ENCODE results near the gene PUS7L.

DNA sequence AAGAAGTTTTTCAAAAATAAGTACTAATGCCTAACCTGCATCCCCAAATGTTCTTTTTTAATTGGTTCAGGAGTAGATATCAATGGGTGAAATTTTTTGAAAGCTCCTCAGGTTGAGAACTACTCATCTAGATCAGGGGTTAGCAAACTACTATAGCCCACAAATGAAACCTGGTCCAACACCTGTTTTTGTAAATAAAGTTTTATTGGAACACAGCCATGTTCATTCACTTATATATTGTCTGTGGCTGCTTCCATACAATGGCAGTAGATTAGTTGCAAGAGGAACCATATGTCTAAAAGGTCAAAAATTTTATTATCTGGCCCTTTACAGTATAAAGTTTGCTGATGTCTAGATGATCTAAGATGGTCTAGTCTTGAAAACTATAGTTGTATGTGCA is 13.8 kb downstream of the PUS7L start:
- no peak for TF ChIP-seq CTCF (IDR thresholded peaks at IDR 0.05)
- TF ChIP-seq SIN3A (IDR thresholded peaks at IDR 0.05; ENCODE audit: borderline replicate concordance, insufficient read depth, low read depth, low read length) = no peak
- TF ChIP-seq, protein P1, sequence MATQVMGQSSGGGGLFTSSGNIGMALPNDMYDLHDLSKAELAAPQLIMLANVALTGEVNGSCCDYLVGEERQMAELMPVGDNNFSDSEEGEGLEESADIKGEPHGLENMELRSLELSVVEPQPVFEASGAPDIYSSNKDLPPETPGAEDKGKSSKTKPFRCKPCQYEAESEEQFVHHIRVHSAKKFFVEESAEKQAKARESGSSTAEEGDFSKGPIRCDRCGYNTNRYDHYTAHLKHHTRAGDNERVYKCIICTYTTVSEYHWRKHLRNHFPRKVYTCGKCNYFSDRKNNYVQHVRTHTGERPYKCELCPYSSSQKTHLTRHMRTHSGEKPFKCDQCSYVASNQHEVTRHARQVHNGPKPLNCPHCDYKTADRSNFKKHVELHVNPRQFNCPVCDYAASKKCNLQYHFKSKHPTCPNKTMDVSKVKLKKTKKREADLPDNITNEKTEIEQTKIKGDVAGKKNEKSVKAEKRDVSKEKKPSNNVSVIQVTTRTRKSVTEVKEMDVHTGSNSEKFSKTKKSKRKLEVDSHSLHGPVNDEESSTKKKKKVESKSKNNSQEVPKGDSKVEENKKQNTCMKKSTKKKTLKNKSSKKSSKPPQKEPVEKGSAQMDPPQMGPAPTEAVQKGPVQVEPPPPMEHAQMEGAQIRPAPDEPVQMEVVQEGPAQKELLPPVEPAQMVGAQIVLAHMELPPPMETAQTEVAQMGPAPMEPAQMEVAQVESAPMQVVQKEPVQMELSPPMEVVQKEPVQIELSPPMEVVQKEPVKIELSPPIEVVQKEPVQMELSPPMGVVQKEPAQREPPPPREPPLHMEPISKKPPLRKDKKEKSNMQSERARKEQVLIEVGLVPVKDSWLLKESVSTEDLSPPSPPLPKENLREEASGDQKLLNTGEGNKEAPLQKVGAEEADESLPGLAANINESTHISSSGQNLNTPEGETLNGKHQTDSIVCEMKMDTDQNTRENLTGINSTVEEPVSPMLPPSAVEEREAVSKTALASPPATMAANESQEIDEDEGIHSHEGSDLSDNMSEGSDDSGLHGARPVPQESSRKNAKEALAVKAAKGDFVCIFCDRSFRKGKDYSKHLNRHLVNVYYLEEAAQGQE (IDR thresholded peaks at IDR 0.05; ENCODE audit: insufficient read depth in 1 of 2, low read depth in 2 of 2, low read length in 1 of 2) = no peak
- TF ChIP-seq POLR2AphosphoS5 (IDR thresholded peaks at IDR 0.05; ENCODE audit: low read depth, low read length) = no peak

Data from Panc1 (cell line).